HepG2 (cell line): ENCODE measurements around the gene MED12. TPM values are rescaled to one million over a fixed set of nuclear protein-coding genes. Genes with fewer than 3 reads are reported as not detected.
A peak's percentile ranks its signal among the peaks of the same experiment; 100 is the strongest.

Source experiments
- HOXD1 ChIP-seq: sonication (generic); formaldehyde crosslinking; IDR thresholded peaks from 2 replicates; pipeline ENCODE4 v1.5.0; 2020; ENCODE audit warnings: missing genetic modification reagents
- MYC ChIP-seq: sonication (generic); formaldehyde crosslinking; IDR thresholded peaks from 2 replicates; pipeline ENCODE4 v1.9.0; 2021; ENCODE audit warnings: missing genetic modification reagents, borderline replicate concordance
- POLR2AphosphoS5 ChIP-seq: IDR thresholded peaks from 2 replicates; pipeline ENCODE4 v1.6.1; 2012; ENCODE audit warnings: low read depth, low read length
- SAFB2 ChIP-seq: sonication (generic); formaldehyde crosslinking; IDR thresholded peaks from 2 replicates; pipeline ENCODE4 v1.5.1; 2020; ENCODE audit warnings: missing genetic modification reagents, low read depth, mild to moderate bottlenecking, borderline replicate concordance
- ZNF550 ChIP-seq: sonication (generic); formaldehyde crosslinking; IDR thresholded peaks from 2 replicates; pipeline ENCODE4 v1.4.0; 2020; ENCODE audit warnings: mild to moderate bottlenecking, missing genetic modification reagents, borderline replicate concordance
- ZSCAN30 ChIP-seq: sonication (generic); formaldehyde crosslinking; IDR thresholded peaks from 2 replicates; pipeline ENCODE4 v1.5.0; 2020; ENCODE audit warnings: mild to moderate bottlenecking, missing genetic modification reagents
- ZSCAN9 ChIP-seq: IDR thresholded peaks from 2 replicates; pipeline ENCODE4 v1.6.1; 2016; ENCODE audit warnings: borderline replicate concordance
- polyA plus RNA-seq, 8 experiments: library from polyadenylated mRNA; depleted of rRNA in 3 of 8; stranded (reverse) in 7 of 8; unstranded in 1 of 8; fragments of >200 nt; fragmentation: Illumina TruSeq in 4 of 8; extraction: Trizol in 4 of 8; gene quantifications; 2 replicates each; pipeline versions ENCODE4 v1.2.1 to v1.2.3, GENCODE V29; 2011 to 2016; ENCODE audit warnings: low read depth in 4 of 8, missing spikeins in 1 of 8, mixed read lengths in 1 of 8; ENCODE audit not compliant: insufficient read depth in 1 of 8
- total RNA-seq, 5 experiments: library from RNA; depleted of rRNA; stranded (reverse); fragments of >200 nt; fragmentation: Illumina TruSeq; extraction: Trizol; gene quantifications; 2 replicates each; pipeline ENCODE4 v1.2.3, GENCODE V29; 2016; ENCODE audit warnings: low read depth in 1 of 5
- TF ChIP-seq, protein P1 (sequence below): sonication (generic); formaldehyde crosslinking; IDR thresholded peaks from 2 replicates; pipeline ENCODE4 v1.5.0; 2020; ENCODE audit warnings: missing genetic modification reagents
- TF ChIP-seq, protein P2 (sequence below): sonication (generic); formaldehyde crosslinking; IDR thresholded peaks from 2 replicates; pipeline ENCODE4 v1.4.0; 2020; ENCODE audit warnings: missing genetic modification reagents
- TF ChIP-seq, protein P3 (sequence below): sonication (generic); formaldehyde crosslinking; IDR thresholded peaks from 2 replicates; pipeline ENCODE4 v1.5.0; 2020; ENCODE audit warnings: mild to moderate bottlenecking, missing genetic modification reagents, borderline replicate concordance
- TF ChIP-seq, protein P4 (sequence below): sonication (generic); formaldehyde crosslinking; IDR thresholded peaks from 2 replicates; pipeline ENCODE4 v1.9.0; 2021; ENCODE audit warnings: missing genetic modification reagents, borderline replicate concordance
- TF ChIP-seq, protein P5 (sequence below): IDR thresholded peaks from 2 replicates; pipeline ENCODE4 v1.6.1; 2016; ENCODE audit warnings: mild to moderate bottlenecking
- TF ChIP-seq, protein P6 (sequence below): IDR thresholded peaks from 2 replicates; pipeline ENCODE4 v1.6.1; 2016; ENCODE audit warnings: low read depth, borderline replicate concordance

MED12 gene
- total and polyA plus RNA-seq, 2 of the 13 experiments (the other 11 are each of a cell fraction or from before 2014, with no cell fraction given) = 9.4 to 15.0 TPM

DNA sequence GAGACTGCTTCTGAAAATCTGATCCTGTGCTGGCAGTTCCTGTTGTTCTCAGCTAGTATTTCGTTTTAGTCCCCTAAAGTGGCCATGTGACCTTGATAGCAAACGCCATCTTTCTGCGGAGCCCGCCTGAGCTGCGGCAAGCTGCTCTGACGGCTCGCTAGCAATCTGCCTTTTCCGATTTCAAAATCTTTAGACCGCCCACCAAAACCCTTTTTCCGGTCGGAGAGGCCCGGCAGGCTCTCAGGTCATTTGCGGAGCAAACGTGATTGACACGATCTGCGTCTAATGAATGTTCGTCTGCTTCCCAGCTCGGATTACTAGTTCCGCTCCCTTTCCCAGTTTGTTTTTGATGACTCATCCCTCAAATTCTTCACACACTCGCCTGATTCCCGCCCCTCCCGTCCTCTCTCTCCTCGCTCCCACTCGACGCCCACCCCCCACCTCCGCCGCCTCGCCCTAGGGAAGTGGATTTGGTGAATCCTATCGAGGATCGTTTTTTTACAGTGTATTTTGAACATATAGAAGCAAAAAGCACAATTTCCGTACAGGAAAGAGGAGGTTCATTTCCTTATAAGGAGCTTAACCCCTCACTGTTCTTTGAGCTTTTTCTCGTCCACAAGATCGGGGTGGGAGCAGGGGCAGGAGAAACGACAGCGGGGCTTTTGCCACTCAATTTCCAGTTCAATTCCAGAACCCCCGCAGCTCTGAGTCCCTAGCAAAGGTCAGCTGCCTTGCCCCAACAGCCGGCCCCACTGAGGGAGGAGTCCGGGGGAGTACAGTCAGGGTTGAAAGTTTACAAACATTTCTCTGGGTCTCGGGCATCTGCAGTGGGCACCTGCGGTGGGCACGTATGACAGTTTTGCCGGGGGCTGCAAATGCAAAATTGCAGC lies 63.8 kb downstream of the MED12 start (continued):
- TF ChIP-seq, protein P1, sequence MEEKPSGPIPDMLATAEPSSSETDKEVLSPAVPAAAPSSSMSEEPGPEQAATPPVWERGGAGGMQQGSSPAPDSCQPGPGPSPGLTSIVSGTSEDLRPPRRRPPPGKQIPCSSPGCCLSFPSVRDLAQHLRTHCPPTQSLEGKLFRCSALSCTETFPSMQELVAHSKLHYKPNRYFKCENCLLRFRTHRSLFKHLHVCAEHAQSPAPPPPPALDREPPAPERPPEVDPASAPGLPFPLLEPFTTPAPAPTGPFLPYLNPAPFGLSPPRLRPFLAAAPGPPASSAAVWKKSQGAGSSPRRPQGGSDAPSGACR (CRISPR knock-in tag) = no peak
- TF ChIP-seq ZSCAN9 = 0 out of 2 replicates have a peak, but pooled peaks have one; percentile 54
- no peak for TF ChIP-seq ZNF550 (CRISPR knock-in tag)
- no peak for TF ChIP-seq HOXD1 (CRISPR knock-in tag)
- TF ChIP-seq, protein P2, sequence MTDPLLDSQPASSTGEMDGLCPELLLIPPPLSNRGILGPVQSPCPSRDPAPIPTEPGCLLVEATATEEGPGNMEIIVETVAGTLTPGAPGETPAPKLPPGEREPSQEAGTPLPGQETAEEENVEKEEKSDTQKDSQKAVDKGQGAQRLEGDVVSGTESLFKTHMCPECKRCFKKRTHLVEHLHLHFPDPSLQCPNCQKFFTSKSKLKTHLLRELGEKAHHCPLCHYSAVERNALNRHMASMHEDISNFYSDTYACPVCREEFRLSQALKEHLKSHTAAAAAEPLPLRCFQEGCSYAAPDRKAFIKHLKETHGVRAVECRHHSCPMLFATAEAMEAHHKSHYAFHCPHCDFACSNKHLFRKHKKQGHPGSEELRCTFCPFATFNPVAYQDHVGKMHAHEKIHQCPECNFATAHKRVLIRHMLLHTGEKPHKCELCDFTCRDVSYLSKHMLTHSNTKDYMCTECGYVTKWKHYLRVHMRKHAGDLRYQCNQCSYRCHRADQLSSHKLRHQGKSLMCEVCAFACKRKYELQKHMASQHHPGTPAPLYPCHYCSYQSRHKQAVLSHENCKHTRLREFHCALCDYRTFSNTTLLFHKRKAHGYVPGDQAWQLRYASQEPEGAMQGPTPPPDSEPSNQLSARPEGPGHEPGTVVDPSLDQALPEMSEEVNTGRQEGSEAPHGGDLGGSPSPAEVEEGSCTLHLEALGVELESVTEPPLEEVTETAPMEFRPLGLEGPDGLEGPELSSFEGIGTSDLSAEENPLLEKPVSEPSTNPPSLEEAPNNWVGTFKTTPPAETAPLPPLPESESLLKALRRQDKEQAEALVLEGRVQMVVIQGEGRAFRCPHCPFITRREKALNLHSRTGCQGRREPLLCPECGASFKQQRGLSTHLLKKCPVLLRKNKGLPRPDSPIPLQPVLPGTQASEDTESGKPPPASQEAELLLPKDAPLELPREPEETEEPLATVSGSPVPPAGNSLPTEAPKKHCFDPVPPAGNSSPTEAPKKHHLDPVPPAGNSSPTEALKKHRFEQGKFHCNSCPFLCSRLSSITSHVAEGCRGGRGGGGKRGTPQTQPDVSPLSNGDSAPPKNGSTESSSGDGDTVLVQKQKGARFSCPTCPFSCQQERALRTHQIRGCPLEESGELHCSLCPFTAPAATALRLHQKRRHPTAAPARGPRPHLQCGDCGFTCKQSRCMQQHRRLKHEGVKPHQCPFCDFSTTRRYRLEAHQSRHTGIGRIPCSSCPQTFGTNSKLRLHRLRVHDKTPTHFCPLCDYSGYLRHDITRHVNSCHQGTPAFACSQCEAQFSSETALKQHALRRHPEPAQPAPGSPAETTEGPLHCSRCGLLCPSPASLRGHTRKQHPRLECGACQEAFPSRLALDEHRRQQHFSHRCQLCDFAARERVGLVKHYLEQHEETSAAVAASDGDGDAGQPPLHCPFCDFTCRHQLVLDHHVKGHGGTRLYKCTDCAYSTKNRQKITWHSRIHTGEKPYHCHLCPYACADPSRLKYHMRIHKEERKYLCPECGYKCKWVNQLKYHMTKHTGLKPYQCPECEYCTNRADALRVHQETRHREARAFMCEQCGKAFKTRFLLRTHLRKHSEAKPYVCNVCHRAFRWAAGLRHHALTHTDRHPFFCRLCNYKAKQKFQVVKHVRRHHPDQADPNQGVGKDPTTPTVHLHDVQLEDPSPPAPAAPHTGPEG (CRISPR knock-in tag) = no peak
- TF ChIP-seq SAFB2 = no peak
- TF ChIP-seq, protein P3, sequence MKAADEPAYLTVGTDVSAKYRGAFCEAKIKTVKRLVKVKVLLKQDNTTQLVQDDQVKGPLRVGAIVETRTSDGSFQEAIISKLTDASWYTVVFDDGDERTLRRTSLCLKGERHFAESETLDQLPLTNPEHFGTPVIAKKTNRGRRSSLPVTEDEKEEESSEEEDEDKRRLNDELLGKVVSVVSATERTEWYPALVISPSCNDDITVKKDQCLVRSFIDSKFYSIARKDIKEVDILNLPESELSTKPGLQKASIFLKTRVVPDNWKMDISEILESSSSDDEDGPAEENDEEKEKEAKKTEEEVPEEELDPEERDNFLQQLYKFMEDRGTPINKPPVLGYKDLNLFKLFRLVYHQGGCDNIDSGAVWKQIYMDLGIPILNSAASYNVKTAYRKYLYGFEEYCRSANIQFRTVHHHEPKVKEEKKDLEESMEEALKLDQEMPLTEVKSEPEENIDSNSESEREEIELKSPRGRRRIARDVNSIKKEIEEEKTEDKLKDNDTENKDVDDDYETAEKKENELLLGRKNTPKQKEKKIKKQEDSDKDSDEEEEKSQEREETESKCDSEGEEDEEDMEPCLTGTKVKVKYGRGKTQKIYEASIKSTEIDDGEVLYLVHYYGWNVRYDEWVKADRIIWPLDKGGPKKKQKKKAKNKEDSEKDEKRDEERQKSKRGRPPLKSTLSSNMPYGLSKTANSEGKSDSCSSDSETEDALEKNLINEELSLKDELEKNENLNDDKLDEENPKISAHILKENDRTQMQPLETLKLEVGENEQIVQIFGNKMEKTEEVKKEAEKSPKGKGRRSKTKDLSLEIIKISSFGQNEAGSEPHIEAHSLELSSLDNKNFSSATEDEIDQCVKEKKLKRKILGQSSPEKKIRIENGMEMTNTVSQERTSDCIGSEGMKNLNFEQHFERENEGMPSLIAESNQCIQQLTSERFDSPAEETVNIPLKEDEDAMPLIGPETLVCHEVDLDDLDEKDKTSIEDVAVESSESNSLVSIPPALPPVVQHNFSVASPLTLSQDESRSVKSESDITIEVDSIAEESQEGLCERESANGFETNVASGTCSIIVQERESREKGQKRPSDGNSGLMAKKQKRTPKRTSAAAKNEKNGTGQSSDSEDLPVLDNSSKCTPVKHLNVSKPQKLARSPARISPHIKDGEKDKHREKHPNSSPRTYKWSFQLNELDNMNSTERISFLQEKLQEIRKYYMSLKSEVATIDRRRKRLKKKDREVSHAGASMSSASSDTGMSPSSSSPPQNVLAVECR (CRISPR knock-in tag) = peak; percentile 29; the same call in 1 of the 2 replicates
- no peak for TF ChIP-seq ZSCAN30 (CRISPR knock-in tag)
- TF ChIP-seq, protein P4, sequence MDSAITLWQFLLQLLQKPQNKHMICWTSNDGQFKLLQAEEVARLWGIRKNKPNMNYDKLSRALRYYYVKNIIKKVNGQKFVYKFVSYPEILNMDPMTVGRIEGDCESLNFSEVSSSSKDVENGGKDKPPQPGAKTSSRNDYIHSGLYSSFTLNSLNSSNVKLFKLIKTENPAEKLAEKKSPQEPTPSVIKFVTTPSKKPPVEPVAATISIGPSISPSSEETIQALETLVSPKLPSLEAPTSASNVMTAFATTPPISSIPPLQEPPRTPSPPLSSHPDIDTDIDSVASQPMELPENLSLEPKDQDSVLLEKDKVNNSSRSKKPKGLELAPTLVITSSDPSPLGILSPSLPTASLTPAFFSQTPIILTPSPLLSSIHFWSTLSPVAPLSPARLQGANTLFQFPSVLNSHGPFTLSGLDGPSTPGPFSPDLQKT = no peak
- TF ChIP-seq, protein P5, sequence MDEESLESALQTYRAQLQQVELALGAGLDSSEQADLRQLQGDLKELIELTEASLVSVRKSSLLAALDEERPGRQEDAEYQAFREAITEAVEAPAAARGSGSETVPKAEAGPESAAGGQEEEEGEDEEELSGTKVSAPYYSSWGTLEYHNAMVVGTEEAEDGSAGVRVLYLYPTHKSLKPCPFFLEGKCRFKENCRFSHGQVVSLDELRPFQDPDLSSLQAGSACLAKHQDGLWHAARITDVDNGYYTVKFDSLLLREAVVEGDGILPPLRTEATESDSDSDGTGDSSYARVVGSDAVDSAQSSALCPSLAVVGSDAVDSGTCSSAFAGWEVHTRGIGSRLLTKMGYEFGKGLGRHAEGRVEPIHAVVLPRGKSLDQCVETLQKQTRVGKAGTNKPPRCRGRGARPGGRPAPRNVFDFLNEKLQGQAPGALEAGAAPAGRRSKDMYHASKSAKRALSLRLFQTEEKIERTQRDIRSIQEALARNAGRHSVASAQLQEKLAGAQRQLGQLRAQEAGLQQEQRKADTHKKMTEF (CRISPR knock-in tag) = no peak
- peak; percentile 68; the same call in 1 of the 2 replicates for TF ChIP-seq POLR2AphosphoS5
- TF ChIP-seq MYC (CRISPR knock-in tag) = peak; percentile 81; the same call in 1 of the 2 replicates
- TF ChIP-seq, protein P6, sequence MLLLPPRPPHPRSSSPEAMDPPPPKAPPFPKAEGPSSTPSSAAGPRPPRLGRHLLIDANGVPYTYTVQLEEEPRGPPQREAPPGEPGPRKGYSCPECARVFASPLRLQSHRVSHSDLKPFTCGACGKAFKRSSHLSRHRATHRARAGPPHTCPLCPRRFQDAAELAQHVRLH (CRISPR knock-in tag) = no peak
